Neutrophil (primary cell): ENCODE data around the gene PRDM16.

Source experiments
- H3K27ac ChIP-seq: fragments of 200-600 bp; sonication (generic); 2 replicates; pipeline ENCODE4 v1.5.1; 2016; ENCODE audit warnings: mild to moderate bottlenecking, moderate library complexity
- H3K27me3 ChIP-seq: fragments of 200-600 bp; sonication (generic); 2 replicates; pipeline ENCODE4 v1.6.0; 2016; ENCODE audit warnings: mild to moderate bottlenecking
- H3K36me3 ChIP-seq: fragments of 200-600 bp; sonication (generic); 2 replicates; pipeline ENCODE4 v1.5.1; 2017
- H3K4me1 ChIP-seq, 2 experiments: fragments of 200-600 bp in 1 of 2; sonication (generic) in 1 of 2; 1 replicate in 1 of 2; 2 replicates in 1 of 2; pipeline versions ENCODE4 v1.5.1 to v1.6.1; 2013 to 2016; ENCODE audit warnings: low read depth in 1 of 2, low read length in 1 of 2, mild to moderate bottlenecking in 1 of 2, moderate library complexity in 1 of 2; ENCODE audit not compliant: control insufficient read depth in 1 of 2, insufficient read depth in 1 of 2
- H3K4me3 ChIP-seq, 2 experiments: fragments of 200-600 bp in 1 of 2; sonication (generic) in 1 of 2; 1 replicate in 1 of 2; 2 replicates in 1 of 2; pipeline ENCODE4 v1.5.1; 2013 to 2016; ENCODE audit warnings: low read depth in 1 of 2, low read length in 1 of 2, mild to moderate bottlenecking in 1 of 2, moderate library complexity in 1 of 2
- H3K9me3 ChIP-seq: fragments of 200-600 bp; sonication (generic); 2 replicates; pipeline ENCODE4 v1.5.1; 2016
- CTCF ChIP-seq: fragments of 200-600 bp; sonication (generic); IDR thresholded peaks from 2 replicates; pipeline ENCODE4 v1.5.1; 2016; ENCODE audit warnings: antibody characterized with exemption

The PRDM16 gene

GRCh38 chr1:3116560-3116959 lies 47.6 kb downstream of the PRDM16 start:
- no peak overlapping the region for H3K27ac ChIP-seq
- no peaks in the 10 kb centered on the region for H3K9me3 ChIP-seq
- H3K27me3 ChIP-seq, result no peaks in the 10 kb centered on the region
- H3K36me3 ChIP-seq, result no peaks in the 10 kb centered on the region
- H3K4me3 ChIP-seq, result no peak overlapping the region
- H3K4me1 ChIP-seq, result no peaks in the 10 kb centered on the region
- no peak for TF ChIP-seq CTCF

GRCh38 chr1:3117879-3118278 lies 48.9 kb downstream of the PRDM16 start:
- Histone ChIP-seq H3K27me3 (no peaks in the 10 kb centered on the region), H3K4me1 (no peaks in the 10 kb centered on the region), H3K27ac (no peak overlapping the region), H3K4me3 (no peak overlapping the region), H3K36me3 (no peaks in the 10 kb centered on the region), H3K9me3 (no peaks in the 10 kb centered on the region)
- TF ChIP-seq CTCF, result no peak

GRCh38 chr1:3119061-3119460 lies 50.1 kb downstream of the PRDM16 start:
- Histone ChIP-seq H3K27me3 (no peaks in the 10 kb centered on the region), H3K4me1 (no peaks in the 10 kb centered on the region), H3K4me3 (no peak overlapping the region), H3K9me3 (no peaks in the 10 kb centered on the region), H3K27ac (no peak overlapping the region), H3K36me3 (no peaks in the 10 kb centered on the region)
- TF ChIP-seq CTCF, result no peak

- Histone ChIP-seq H3K4me1 (no peaks in the 10 kb centered on the region), H3K4me3 (no peak overlapping the region)
Observed at GRCh38 chr1:3119725-3120124, 50.7 kb downstream of the PRDM16 start.

GRCh38 chr1:3120140-3120539 lies 51.1 kb downstream of the PRDM16 start:
- no peaks in the 10 kb centered on the region for H3K9me3 ChIP-seq
- H3K27ac ChIP-seq, result no peak overlapping the region
- H3K4me3 ChIP-seq, result no peak overlapping the region
- no peaks in the 10 kb centered on the region for H3K36me3 ChIP-seq
- H3K27me3 ChIP-seq, result no peaks in the 10 kb centered on the region
- no peaks in the 10 kb centered on the region for H3K4me1 ChIP-seq
- TF ChIP-seq CTCF, result no peak

More at GRCh38 chr1:3119725-3120124, 50.7 kb downstream of the PRDM16 start:
- no peak overlapping the region for H3K27ac ChIP-seq
- no peaks in the 10 kb centered on the region for H3K36me3 ChIP-seq
- no peak for TF ChIP-seq CTCF
- H3K27me3 ChIP-seq, result no peaks in the 10 kb centered on the region
- H3K9me3 ChIP-seq, result no peaks in the 10 kb centered on the region

GRCh38 chr1:3120994-3121393 lies 52.0 kb downstream of the PRDM16 start:
- TF ChIP-seq CTCF, result no peak
- H3K27ac ChIP-seq, result no peak overlapping the region
- H3K27me3 ChIP-seq, result no peaks in the 10 kb centered on the region
- H3K36me3 ChIP-seq, result no peaks in the 10 kb centered on the region
- H3K9me3 ChIP-seq, result no peaks in the 10 kb centered on the region
- H3K4me1 ChIP-seq, result no peaks in the 10 kb centered on the region
- no peak overlapping the region for H3K4me3 ChIP-seq
